GM18867 (cell line): ENCODE data around the gene KDM3B.
"Not testable (repeated sequence)": the region's sequence is repeated elsewhere in the genome, so short reads cannot be mapped to it uniquely, and the experiment has no call there.

Source experiments
- ATAC-seq: cut with Tn5 transposase; IDR thresholded peaks from one replicate; pipeline ENCODE4 v1.9.1; 2021; ENCODE audit warnings: mild to moderate bottlenecking, moderate library complexity; ENCODE audit not compliant: unreplicated experiment

Gene KDM3B

DNA sequence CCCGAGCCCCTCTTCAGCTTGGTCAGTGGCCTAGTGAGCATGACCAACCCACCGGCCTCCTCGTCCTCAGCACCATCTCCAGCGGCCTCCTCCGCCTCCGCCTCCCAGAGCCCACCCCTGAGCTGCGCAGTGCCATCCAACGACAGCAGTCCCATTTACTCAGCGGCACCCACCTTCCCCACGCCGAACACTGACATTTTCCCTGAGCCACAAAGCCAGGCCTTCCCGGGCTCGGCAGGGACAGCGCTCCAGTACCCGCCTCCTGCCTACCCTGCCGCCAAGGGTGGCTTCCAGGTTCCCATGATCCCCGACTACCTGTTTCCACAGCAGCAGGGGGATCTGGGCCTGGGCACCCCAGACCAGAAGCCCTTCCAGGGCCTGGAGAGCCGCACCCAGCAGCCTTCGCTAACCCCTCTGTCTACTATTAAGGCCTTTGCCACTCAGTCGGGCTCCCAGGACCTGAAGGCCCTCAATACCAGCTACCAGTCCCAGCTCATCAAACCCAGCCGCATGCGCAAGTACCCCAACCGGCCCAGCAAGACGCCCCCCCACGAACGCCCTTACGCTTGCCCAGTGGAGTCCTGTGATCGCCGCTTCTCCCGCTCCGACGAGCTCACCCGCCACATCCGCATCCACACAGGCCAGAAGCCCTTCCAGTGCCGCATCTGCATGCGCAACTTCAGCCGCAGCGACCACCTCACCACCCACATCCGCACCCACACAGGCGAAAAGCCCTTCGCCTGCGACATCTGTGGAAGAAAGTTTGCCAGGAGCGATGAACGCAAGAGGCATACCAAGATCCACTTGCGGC is 114.6 kb downstream of the KDM3B start:
- no peak for ATAC-seq

DNA sequence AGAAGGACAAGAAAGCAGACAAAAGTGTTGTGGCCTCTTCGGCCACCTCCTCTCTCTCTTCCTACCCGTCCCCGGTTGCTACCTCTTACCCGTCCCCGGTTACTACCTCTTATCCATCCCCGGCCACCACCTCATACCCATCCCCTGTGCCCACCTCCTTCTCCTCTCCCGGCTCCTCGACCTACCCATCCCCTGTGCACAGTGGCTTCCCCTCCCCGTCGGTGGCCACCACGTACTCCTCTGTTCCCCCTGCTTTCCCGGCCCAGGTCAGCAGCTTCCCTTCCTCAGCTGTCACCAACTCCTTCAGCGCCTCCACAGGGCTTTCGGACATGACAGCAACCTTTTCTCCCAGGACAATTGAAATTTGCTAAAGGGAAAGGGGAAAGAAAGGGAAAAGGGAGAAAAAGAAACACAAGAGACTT is 115.2 kb downstream of the KDM3B start:
- ATAC-seq = no peak

DNA sequence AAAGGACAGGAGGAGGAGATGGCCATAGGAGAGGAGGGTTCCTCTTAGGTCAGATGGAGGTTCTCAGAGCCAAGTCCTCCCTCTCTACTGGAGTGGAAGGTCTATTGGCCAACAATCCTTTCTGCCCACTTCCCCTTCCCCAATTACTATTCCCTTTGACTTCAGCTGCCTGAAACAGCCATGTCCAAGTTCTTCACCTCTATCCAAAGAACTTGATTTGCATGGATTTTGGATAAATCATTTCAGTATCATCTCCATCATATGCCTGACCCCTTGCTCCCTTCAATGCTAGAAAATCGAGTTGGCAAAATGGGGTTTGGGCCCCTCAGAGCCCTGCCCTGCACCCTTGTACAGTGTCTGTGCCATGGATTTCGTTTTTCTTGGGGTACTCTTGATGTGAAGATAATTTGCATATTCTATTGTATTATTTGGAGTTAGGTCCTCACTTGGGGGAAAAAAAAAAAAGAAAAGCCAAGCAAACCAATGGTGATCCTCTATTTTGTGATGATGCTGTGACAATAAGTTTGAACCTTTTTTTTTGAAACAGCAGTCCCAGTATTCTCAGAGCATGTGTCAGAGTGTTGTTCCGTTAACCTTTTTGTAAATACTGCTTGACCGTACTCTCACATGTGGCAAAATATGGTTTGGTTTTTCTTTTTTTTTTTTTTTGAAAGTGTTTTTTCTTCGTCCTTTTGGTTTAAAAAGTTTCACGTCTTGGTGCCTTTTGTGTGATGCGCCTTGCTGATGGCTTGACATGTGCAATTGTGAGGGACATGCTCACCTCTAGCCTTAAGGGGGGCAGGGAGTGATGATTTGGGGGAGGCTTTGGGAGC is 115.9 kb downstream of the KDM3B start:
- ATAC-seq = no peak

DNA sequence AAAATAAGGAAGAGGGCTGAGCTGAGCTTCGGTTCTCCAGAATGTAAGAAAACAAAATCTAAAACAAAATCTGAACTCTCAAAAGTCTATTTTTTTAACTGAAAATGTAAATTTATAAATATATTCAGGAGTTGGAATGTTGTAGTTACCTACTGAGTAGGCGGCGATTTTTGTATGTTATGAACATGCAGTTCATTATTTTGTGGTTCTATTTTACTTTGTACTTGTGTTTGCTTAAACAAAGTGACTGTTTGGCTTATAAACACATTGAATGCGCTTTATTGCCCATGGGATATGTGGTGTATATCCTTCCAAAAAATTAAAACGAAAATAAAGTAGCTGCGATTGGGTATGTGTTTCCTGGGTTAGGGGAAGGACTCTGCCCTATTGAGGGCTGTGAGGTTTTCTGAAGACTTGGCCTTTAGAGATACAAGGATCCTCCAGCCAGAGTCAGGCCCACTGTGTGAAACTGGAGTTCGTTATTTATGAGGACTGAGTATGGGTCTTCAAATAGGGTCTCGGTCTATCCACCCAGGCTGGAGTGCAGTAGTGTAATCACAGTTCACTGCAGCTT is 116.6 kb downstream of the KDM3B start:
- ATAC-seq = no peak

DNA sequence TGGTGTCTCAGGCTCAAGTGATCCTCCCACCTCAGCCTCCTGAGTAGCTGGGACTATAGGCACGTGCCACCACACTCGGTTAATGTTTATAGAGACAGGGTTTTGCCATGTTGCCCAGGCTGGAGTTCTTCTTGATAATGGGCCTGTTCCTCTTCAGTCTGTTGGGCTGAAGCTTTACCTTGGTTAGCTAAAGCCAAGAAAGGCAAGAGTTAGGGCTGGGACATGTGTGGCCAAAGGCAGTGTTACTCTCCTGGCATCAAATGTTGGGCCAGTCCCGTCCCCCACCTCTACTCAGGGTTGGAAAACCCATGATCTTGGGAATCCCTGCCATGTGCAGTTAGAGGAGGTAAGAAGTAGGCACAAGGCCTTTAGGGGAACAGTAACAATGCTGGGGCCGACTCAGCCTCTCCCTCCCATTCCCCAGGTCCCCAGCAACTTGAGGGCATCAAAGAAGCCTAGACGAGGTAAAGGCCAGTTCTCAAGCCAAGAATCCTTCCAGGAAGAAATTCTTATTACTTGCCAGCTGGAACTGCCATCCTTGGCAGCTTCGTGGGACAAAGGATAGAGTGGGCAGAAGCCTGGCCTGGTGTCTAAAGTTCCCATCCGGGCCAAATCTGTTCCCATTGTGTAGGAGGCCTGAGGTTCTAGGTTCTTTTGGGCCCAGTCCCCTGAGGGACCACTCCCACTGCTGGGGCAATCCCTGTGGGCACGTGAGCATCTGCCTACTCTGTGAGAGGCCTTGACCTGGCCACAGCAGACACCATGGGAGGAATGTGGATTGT is 117.2 kb downstream of the KDM3B start:
- ATAC-seq = no peak

DNA sequence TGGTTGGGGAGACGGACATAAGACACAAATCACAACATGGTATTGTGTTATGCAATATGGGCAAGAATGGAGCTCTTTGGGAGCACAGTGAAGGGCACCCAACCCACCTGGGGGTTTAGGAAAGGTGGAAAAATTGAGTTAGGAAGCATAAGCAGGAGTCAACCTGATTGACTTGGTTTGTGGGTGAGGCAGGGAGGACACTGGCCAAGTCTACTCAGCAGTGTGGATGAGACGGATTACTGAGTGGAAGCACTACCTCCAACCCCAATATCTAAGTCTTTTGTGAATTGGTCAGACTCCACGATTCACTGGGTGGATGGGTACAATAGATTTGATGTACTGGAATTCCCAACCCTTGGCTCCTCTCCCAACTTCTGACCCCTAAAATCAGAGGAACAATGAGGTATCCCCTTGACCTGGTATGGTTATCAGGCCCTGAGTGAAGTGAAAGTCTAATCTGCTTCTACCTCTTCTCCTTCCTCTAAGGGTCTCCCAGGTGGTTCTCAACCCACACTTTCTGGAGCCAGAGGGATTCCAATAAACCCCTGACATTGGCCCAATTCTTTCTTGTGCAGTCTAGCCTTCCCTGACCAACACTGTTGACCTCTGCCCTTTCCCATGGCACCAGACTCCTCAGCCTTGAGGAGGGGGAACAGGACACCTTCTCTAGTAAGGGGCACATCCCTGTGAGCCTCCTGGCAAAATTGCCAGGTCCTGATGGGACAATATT is 118.0 kb downstream of the KDM3B start:
- no peak for ATAC-seq

DNA sequence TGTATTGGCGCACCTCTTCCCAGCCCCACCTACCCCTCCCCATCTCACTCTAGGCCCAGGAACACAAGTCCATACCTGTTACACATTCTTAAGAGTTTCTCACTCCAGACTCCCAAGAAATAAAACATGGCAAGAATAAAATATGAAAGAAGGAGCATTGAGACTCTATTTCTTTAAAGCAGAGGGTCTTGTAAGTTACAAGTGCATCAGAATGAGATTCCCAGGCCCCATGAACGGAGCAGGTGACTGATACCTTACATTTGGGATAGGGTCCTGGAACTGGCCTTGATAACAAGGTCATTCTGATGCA is 118.5 kb downstream of the KDM3B start:
- no peak for ATAC-seq

DNA sequence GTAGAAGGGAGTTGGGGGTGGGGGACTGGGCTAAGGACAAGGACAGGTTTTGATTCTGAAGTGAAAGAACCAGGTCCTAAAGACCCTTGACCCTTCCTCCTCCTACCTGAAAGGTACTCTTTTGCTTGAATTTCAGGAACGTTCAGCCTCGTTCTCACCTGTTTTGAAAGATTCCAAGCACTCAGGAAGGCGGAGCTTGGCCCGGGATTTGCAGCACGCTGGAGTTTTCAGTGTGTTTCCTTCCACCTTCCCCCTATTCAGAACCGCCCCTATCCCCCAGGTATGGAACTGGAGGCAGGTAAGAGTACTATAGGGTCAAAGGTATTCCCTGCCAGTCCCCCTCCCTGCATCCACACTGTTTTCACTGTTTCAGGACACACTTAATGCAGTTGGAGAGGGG is 119.9 kb downstream of the KDM3B start:
- no peak for ATAC-seq

DNA sequence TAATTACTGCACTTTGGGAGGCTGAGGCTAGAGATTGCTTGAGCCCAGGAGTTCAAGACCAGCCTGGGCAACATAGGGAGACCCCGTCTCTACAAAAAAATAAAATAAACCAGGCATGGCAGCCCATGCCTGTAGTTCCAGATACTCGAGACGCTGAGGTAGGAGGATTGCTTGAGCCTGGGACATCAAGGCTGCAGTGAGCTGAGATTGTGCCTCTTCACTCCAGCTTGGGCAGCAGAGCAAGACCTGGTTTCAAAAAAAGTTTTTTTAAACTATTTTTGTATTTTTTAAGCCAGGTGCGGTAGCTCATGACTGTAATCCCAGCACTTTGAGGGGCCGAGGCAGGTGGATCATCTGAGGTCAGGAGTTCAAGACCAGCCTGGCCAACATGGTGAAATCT is 120.7 kb downstream of the KDM3B start:
- ATAC-seq = not testable (repeated sequence)

DNA sequence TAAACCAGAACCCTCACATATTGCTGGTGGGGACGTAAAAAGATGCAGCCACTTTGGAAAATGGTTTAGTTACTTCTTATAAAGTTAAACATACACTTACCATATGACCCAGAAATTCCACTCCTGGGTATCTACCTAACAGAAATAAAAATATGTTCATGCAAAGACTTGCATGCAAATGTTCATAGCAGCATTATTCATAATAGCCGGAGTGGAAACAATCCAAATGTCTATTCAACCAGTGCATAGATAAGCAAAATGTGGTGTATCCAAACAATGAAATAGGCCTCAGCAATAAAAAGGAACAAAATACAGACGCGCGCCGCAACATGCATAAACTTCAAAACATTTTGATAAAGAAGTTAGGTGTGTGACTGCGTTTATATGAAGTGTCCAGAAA is 124.4 kb downstream of the KDM3B start:
- ATAC-seq = no peak

DNA sequence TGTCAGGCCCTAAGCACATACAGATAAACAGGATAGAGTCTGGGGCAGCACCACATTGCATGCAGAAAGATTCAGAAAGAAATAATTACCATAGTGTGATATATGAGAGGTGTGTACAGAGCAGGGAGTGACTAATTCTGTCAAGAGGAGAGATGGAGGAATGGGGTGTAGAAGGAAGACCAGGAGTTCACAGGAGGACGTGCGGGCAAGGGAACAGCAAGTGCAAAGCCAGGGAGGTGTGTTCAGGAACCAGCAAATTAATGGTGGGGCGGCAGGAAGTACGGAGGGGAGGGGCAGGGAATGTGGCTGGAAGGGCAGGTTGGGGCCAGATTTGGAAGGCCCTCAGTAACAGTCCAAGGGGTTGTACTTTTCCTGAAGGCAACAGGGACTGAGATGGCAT is 130.2 kb downstream of the KDM3B start:
- ATAC-seq = no peak
